ENCODE measurements around the gene MAGI2. TPM values are rescaled to one million over a fixed set of nuclear protein-coding genes. Genes with fewer than 3 reads are reported as not detected.

Gene MAGI2
- total RNA-seq, 1 donor from 2014 or later: 136 TPM

DNA sequence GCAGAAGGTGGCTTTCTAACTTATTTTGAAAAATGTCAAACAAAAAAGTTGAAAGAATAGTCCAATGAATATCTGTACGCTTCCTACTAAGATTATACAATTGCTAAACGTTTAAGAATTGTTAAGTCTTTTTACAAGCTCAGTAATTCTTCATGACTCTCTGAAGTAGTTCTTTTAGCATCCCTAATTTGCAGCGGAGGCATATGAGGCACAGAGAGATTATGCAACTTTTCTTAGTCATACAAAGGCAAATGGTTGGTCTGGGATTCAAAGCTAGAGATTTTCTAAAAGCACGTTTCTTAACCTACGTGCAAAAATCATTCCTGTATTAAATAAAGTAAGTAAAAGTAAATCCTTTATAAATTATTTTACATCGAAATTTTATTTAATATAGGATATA lies 254.2 kb downstream of the MAGI2 start:
- DNase-seq (ENCODE audit: low spot score in 2 of 2) (no peak), FAIRE-seq (no peak)

DNA sequence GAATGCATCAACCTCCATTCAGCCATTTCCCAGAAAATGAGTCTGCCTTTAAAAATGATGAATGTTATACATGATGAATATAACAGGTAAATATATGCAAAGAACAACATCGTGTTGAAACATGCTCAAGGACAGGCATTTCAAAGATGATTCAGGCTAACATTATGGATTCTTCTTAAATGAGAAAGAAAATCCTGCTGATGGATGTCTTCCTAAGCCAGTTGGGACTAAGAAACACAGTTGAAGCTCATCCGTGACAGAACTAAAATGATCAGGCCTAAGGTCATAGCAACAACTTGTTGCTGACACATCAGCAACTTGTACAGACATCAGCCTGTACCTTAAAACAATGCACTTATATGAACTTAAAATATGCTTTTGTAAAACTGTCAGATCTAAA lies 267.9 kb downstream of the MAGI2 start:
- FAIRE-seq: no peak
- DNase-seq (ENCODE audit: low spot score in 2 of 2): no peak

DNA sequence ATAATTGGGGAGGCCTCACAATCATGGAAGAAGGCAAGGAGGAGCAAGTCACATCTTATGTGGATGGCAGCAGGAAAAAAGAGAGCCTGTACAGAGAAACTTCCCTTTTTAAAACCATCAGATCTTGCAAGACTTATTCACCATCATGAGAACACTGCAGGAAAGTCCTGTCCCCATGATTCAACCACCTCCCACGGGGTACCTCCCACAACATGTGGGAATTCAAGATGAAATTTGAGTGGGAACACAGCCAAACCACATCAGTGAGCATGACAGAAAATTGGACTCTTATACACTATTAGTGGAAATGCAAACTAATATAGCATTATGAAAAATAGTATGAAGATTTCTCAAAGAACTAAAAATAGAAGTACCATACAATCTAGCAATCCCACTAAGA lies 271.2 kb downstream of the MAGI2 start:
- no peak for DNase-seq (ENCODE audit: low spot score in 2 of 2)
- no peak for FAIRE-seq

DNA sequence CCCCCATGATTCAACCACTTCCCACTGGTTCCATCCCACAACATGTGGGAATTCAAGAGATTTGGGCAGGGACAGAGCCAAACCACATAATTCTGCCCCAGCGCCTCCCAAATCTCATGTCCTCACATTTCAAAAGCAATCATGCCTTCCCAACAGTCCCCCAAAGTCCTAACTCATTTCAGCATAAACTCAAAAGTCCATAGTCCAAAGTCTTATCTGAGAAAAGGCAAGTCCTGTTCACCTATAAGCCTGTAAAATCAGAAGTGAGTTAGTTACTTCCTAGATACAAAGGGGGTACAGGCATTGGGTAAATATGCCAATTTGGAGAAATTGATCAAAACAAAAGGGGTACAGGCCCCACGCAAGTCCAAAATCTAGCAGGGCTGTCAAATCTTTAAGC lies 272.9 kb downstream of the MAGI2 start:
- FAIRE-seq: no peak
- no peak for DNase-seq (ENCODE audit: low spot score in 2 of 2)

DNA sequence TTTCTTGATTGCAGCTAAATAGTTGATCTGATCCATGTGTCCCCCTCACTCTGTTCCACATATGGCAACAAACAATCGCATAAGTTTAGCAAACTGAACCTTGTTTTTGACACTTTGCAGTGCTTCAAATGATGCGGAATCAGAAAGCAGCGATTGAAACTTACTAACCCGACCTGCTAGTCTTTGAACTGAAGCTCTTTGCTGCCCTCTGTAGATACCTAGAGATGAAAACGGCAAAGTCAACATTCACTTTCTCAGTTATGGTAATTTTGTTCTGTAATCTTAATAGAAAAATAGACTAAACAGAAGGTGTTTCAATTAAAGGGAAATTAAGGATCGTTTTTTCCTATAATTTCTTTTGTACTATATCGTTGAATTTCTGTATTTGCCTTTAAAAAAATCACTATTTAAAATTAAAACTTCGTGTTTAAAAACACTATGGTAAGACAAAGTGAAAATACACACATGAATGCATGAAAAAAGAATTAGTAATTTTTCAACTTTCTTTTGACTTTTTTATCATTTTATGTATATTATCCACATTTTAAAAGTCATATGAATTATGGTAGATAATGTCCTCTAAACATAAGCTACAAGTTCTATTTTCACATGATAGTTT lies 276.5 kb downstream of the MAGI2 start:
- FAIRE-seq: peak; percentile 94
- peak; percentile 1 to 7 for DNase-seq (ENCODE audit: low spot score in 2 of 2)

DNA sequence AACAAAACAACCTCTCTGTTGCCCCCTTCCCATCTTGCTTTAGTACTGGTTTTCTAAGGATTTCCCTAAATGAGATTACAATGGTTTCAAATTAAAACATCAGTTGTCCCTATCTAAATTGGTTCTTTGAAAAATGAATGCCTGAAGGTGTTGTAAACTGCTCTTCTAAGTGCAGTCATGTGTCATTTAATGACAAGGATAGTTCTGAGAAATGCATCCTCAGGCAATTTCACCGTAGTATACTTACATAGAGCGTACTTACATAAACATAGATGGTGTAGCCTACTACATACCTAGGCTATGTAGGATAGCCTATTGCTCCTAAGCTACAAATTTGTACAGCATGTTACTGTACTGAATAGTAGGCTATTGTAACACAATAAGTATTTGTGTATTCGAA lies 278.1 kb downstream of the MAGI2 start:
- DNase-seq (ENCODE audit: low spot score in 2 of 2) (no peak), FAIRE-seq (no peak)

DNA sequence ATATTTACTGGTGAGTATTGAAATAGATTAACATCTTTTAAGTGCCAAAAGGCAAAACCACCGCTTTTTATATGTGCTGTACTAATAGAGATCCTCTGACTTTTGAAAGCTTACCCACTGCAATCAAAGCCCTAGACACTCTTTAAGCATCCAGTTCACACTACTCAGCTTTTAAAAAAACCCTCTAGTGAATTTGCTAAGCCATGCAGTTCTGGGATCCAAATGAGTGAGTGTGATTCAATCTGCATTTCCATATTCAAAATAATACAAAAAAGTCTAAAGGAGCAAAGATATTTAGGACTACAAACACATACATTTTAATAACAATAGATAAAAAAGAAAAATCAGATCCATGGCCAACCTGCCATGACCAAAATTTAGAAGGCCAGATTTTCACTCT lies 288.2 kb downstream of the MAGI2 start:
- DNase-seq (ENCODE audit: low spot score in 2 of 2): no peak
- FAIRE-seq: no peak

DNA sequence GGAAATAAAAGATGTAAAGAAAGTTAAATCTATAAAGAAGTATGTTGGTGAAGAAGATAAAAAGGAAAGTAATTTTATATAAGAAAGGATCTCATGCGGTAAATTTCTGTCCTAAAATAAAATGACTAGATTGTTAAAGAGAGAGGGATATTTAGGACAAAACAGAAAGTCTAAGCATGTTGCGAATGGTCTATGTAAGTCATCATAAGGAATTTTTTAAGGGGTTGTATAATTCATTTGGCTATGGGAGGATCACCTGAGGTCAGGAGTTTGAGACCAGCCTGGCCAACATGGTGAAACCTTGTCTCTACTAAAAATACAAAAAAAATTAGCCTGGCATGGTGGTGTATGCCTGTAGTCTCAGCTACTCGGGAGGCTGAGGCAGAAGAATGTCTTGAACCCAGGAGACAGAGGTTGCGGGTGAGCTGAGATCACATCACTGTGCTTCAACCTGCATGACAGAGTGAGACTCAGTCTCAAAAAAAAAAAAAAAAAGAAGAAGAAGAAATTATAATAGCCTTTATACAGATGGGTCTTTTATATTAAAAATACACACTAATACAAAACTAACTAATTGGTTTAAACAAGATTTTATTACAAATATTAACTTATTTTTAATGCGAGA lies 294.3 kb downstream of the MAGI2 start:
- no peak for DNase-seq (ENCODE audit: low spot score in 2 of 2)
- peak; percentile 24 for FAIRE-seq

DNA sequence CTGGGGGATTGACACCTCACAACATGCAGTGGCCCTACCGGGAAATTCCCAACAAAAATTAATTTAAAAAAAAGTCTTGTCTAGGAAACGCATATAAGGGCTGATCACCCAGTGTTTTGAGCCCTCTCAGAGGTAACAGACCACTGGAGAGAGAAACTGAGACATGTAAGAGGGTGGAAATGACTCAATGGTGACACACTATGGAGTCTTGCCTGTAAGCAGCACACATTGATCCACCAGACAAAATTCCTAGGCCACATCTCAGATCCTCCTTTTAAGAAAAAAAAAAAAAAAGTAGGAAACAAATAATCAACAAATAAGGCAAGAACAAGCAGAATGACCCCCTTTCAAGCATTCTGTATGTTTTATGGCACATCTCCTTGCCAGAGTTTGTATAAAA lies 296.2 kb downstream of the MAGI2 start:
- FAIRE-seq (no peak), DNase-seq (ENCODE audit: low spot score in 2 of 2) (no peak)

DNA sequence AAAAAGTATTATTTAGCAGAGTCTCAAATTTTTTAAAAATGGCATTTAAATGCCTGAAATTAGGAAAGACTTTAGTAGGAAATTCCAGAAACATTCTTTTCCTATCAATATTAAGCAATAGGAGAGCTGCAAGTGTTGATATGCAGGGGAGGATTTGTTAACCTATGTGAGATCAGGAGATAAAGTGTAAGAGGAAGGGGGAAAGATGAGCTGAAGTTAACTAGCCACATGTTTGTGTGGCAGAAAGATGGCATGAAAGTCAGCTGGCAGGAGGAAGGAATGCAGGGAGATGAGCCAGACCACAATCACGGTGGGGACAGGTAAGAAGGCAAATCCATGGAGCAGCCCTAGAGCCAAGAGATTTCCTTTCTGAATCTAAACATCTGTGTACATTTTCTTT lies 303.6 kb downstream of the MAGI2 start:
- no peak for DNase-seq (ENCODE audit: low spot score in 2 of 2)
- no peak for FAIRE-seq

DNA sequence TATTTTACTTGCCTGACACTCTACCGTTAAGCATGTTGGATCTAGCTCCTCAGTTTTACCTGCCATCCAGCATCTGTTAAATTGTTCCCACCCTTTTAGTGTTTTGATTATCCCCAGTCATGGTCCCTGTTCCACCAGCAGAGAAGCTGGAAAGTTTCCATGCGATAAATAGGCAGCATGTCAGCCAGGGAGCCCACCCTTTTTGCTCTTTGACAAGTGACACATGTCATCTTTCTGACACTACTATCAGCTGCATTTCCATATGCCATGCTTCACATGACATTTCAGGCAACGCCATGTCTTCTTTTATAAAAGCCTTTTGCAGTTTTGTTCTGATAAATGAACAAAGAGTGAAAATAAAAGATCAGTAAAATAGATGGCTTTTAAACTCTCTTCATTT lies 310.8 kb downstream of the MAGI2 start:
- FAIRE-seq: no peak

DNA sequence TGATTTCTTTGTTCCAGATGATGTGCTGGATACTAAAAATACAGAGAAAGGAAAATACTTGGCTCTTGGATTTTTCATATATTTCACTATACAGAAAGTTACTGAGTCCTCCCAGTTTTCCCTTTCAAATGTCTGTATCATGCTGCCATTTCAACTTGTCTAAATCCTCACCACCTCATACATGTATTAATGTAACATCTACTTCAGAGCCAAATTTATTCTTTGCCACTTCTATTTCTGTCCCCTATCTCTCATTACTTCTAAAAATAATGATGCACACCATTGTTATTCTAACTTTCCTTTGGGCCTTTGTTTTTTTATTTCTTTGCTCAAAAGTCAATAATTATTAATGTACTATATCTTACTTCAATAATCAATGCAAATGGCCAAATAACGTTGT lies 312.2 kb downstream of the MAGI2 start:
- no peak for FAIRE-seq
- no peak for DNase-seq (ENCODE audit: low spot score in 2 of 2)

More for the DNA sequence above, 310.8 kb downstream of the MAGI2 start:
- no peak for DNase-seq (ENCODE audit: low spot score in 2 of 2)

DNA sequence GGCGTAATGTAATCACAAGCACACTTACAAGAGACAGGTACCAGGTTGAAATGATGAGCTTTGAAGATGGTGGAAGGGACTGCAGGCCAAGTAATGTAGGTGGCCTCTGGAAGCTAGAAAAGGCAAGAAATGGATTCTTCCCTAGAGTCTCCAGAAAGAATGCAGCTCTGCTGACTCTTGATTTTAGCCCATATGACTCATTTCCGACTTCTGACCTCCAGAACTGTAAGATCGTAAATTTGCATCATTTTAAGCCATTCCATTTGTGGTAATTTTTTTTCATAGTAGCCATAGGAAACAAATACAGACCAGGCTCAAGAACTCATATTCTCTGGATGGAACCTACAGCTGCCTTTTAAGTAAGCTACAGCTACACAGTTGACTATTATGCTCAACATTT lies 315.5 kb downstream of the MAGI2 start:
- FAIRE-seq (no peak), DNase-seq (ENCODE audit: low spot score in 2 of 2) (no peak)

DNA sequence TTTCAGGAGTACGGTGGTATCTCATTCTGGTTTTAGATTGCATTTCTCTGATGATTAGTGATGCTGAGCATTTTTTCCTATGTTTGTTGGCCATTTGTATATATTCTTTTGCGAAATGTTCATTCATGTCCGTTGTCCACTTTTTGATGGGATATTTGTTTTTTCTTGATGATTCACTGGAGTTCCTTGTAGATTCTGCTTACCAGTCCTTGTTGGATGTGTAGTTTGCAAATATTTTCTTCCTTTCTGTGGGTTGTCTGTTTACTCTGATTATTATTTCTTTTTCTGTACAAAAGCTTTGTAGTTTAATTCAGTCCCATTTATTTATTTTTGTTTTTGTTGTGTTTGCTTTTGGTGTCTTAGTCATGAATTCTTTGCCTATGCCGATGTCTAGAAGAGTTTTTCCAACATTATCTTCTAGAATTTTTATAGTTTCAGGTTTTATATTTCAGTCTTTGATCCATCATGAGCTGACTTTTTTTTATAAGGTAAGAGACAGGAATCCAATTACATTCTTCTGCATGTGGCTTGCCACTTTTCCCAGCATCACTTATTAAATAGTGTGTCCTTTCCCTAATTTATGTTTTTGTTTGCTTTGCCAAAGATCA lies 320.5 kb downstream of the MAGI2 start:
- FAIRE-seq (peak; percentile 8), DNase-seq (ENCODE audit: low spot score in 2 of 2) (no peak)

DNA sequence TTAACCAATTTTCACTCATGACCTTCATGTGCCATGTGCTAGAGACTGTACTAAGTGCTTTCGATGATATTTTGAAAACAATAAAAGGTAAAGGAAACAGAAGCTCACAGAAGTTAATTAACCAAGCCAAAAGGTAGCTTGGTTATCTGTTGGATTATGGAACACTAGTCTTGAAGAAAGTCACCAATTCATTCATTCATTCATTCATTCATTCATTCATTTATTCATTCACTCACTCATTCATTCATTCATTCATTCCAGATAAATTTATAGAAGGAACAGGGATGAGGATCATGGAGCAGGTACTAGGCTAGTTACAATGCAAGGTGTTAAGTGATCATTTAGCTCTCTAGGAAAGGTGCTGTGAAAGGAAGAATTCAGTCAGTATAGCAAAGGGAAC lies 322.8 kb downstream of the MAGI2 start:
- no peak for DNase-seq (ENCODE audit: low spot score in 2 of 2)
- no peak for FAIRE-seq

DNA sequence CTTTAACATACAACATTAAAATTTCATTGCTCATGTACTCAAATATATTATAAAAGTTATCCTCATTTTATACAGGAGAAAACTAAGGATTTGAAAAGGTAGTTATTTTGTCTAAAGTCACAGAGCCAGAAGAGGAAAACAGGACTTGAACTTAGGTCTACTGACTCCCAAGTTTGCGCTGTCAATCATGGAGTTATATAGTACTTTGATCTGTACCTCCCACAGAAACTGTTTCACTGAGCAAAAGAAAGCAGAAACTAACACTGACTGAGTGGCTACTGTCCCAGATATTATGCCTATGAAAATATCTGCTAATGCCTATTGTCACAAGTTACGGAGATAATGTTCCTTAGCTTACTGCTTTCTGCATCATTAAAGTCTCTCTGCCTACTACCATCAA lies 329.1 kb downstream of the MAGI2 start:
- DNase-seq (ENCODE audit: low spot score in 2 of 2): no peak
- FAIRE-seq: no peak

DNA sequence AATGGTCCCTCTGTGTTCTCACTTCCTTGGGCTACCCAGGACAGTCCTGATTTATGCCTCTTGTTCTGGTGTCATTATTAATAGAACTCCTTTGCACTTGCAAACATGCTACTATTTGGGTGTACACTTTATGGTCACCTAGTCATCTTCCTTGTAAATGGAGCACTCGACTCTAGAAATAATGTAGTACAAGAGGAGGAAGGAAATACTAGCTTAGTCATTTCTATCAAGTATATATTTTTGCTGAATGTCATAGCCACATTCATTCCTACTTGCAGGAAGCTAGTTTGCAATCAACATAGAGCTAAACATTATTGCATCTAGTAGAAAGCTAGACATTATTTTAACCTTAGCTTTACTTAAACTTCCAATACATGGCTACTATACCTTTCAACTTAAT lies 335.3 kb downstream of the MAGI2 start:
- FAIRE-seq (no peak), DNase-seq (ENCODE audit: low spot score in 2 of 2) (no peak)

DNA sequence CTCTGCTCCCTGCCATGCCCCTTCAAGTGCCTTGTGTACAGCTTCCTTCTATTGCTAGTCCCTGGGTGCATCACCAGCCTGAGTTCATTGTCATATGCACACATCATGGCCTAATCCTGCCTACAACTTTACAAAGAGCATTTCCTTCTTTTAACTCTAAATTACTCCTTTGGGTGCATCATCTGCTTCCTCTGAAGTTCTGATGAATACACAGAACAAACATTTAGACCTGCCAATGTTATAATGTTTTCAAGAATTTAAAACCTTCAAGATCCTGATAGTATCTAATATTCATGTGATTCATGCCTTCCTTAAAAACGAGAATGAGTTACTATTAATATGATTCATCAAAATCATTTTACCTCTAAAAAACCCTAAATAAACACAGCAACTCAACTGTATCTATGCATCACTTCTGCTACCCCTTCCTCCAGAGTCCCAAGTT lies 357.1 kb downstream of the MAGI2 start:
- no peak for FAIRE-seq

DNA sequence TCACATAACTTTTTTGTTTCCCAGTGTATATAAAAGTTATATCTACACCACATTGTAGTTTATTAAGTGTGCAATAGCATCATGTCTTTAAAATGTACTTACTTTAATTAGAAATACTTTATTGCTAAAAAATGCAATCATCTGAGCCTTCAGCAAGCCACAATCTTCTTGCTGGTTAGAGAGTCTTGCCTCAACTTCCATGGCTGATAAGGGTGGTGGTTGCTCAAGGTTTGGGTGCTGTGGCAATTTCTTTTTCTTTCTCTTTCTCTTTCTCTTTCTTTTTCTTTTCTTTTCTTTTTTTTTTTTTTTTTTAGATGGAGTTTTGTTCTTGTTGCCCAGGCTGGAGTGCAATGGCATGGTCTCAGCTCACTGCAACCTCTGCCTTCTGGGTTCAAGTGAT lies 360.0 kb downstream of the MAGI2 start:
- no peak for FAIRE-seq
- DNase-seq (ENCODE audit: low spot score in 2 of 2): no peak

More for the DNA sequence above, 357.1 kb downstream of the MAGI2 start:
- no peak for DNase-seq (ENCODE audit: low spot score in 2 of 2)

DNA sequence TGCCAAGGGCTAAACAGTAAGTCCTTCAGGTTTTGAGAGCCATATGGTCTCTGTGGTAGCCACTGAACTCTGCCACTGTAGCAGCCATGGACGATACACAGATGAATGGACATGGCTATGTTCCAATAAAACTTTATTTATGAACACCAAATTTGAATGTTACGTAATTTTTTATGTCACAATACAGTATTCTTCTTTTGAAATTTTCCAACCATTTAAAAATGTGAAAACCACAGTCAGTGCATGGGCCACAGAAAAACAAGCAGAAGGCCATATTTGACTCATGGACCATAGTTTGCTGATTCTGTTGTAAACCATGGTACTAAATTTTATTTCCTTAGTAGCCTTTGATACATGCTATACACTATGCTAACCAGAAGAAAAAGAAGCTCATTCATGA lies 361.8 kb downstream of the MAGI2 start:
- FAIRE-seq (no peak), DNase-seq (ENCODE audit: low spot score in 2 of 2) (no peak)

DNA sequence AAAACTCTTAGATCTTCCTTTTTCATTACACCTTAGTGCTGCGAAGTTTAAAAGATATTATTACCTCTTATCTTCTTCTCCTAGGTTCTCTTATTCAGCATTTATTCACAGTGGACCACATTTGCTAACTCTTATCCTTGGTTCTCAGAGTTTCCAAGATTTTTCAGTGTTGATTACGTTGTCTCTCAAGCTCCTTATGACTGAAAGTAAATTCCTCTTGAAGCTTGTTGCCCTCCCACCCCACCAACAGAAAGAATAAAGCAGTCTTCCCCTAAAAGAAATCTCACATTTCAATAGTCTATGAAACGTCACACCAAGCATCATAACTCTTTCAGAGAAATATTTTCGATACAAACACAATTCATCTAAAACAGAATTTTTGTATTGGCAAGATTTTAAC lies 362.5 kb downstream of the MAGI2 start:
- no peak for DNase-seq (ENCODE audit: low spot score in 2 of 2)
- no peak for FAIRE-seq

DNA sequence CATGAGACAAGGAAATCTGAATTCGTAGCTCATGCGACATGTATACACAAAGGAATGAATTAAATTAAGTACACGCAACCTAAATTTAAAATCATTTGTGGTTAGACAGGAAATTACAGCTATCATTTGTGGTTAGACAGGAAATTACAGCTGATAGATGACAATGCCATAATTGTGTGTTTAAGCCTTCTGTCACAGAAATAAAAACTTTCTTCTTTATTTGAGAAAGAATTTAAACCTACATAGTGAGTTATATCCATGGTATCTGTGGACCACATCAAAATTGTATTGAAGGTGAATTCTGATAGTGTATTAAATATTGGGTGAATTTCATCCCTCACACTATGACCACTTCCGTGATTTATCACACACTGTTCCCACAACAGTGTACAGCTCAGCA lies 362.9 kb downstream of the MAGI2 start:
- no peak for FAIRE-seq
- no peak for DNase-seq (ENCODE audit: low spot score in 2 of 2)

All from frontal cortex (tissue), 4 donors.